Natural killer cell (primary cell): ENCODE measurements around the gene MAP3K20. TPM values are rescaled to one million over a fixed set of nuclear protein-coding genes. Genes with fewer than 3 reads are reported as not detected.

Experiments
- ATAC-seq, 3 donors: fragments of 150-1000 bp in 2 of 3; fragments of 200-7000 bp in 1 of 3; cut with Tn5 transposase; 1 replicate in 1 of 3; 2 replicates in 2 of 3; pipeline ENCODE4 v1.10.0; 2021; ENCODE audit warnings: mild to moderate bottlenecking in 2 of 3, moderate library complexity in 2 of 3
- DNase-seq, 2 donors: peaks; one replicate each; pipeline versions ENCODE4 v3.0.0 to v3.0.0-alpha.2; 2013 to 2021; ENCODE audit warnings: mixed read lengths in 1 of 2
- H3K27ac ChIP-seq: one replicate; pipeline ENCODE4 v1.5.1; 2013; ENCODE audit warnings: mild to moderate bottlenecking, low read length
- H3K27me3 ChIP-seq: one replicate; pipeline ENCODE4 v1.6.1; 2013; ENCODE audit warnings: low read length; ENCODE audit not compliant: control insufficient read depth, insufficient read depth
- H3K36me3 ChIP-seq: one replicate; pipeline ENCODE4 v1.6.1; 2013; ENCODE audit warnings: low read length; ENCODE audit not compliant: control insufficient read depth, insufficient read depth
- H3K4me1 ChIP-seq: one replicate; pipeline ENCODE4 v1.6.1; 2013; ENCODE audit warnings: low read length; ENCODE audit not compliant: control insufficient read depth, insufficient read depth
- H3K4me3 ChIP-seq: one replicate; pipeline ENCODE4 v1.5.1; 2013; ENCODE audit warnings: low read length
- H3K9me3 ChIP-seq: one replicate; pipeline ENCODE4 v1.6.1; 2013; ENCODE audit warnings: low read length; ENCODE audit not compliant: control insufficient read depth, insufficient read depth
- H3K27ac Mint-ChIP-seq, 2 donors: one replicate each; pipeline ENCODE4 v1.8.0; 2022; ENCODE audit warnings: mild to moderate bottlenecking in 2 of 2, mixed read lengths in 2 of 2, moderate library complexity in 1 of 2
- H3K27me3 Mint-ChIP-seq, 2 donors: one replicate each; pipeline ENCODE4 v1.8.0; 2022; ENCODE audit warnings: low read depth in 2 of 2, mixed read lengths in 2 of 2
- H3K36me3 Mint-ChIP-seq: one replicate; pipeline ENCODE4 v1.8.0; 2022; ENCODE audit warnings: mixed read lengths
- H3K4me1 Mint-ChIP-seq, 2 donors: one replicate each; pipeline ENCODE4 v1.8.0; 2022; ENCODE audit warnings: mixed read lengths in 2 of 2
- H3K4me3 Mint-ChIP-seq: one replicate; pipeline ENCODE4 v1.8.0; 2022; ENCODE audit warnings: mild to moderate bottlenecking, moderate library complexity, mixed read lengths
- H3K9me3 Mint-ChIP-seq, 2 donors: one replicate each; pipeline ENCODE4 v1.8.0; 2022; ENCODE audit warnings: mixed read lengths in 2 of 2
- CTCF ChIP-seq: fragments of 200-600 bp; IDR thresholded peaks from one replicate; pipeline ENCODE4 v1.8.0; 2022; ENCODE audit warnings: antibody characterized with exemption
- WGBS: methylation state at CpG from one replicate; pipeline ENCODE4 v1.1.7; 2013; ENCODE audit warnings: missing lambda C conversion rate; ENCODE audit not compliant: insufficient coverage; 5-methylcytosine and 5-hydroxymethylcytosine counted together
- intact Hi-C: fragments of 100-400 bp; cut with micrococcal nuclease; formaldehyde crosslinking; loops from one replicate; pipeline ENCODE4 v1.14.2; 2022
- total RNA-seq, 4 donors: library from RNA; stranded (reverse); fragments of 120-200 nt in 1 of 4; gene quantifications; one replicate each; pipeline versions ENCODE4 v1.2.3 to v1.2.4, GENCODE V29; 2013 to 2022

The MAP3K20 gene
- total RNA-seq, 3 donors from 2014 or later (not counting 1 experiment from before 2014, with no cell fraction given) = 1.6 to 3.0 (median 2.5) TPM

GRCh38 chr2:173264603-173265366, 189.1 kb downstream of the MAP3K20 start:
- no peak for TF ChIP-seq CTCF
- Histone ChIP-seq H3K36me3 (no peaks in the 10 kb centered on the region), H3K4me1 (peaks cover 14% of the 10 kb centered on the region), H3K27ac (no peak overlapping the region), H3K27me3 (no peaks in the 10 kb centered on the region), H3K9me3 (no peaks in the 10 kb centered on the region), H3K4me3 (peak overlapping the region; percentile 12)
- intact Hi-C loops = no loop called here
- Mint-ChIP-seq H3K4me1 (peaks cover 10 to 16% of the 10 kb centered on the region in 2 donors), H3K9me3 (no peaks in the 10 kb centered on the region), H3K27ac (peak overlapping the region in 1 of 2 donors; percentile 83), H3K36me3 (no peaks in the 10 kb centered on the region), H3K4me3 (peak overlapping the region; percentile 51), H3K27me3 (no peaks in the 10 kb centered on the region)
- 30% methylated on average over 12 of the region's 14 CpGs for WGBS
- ATAC-seq = peak; percentile 85 to 91 (median 88)
- peak in 1 of 2 donors; percentile 46 for DNase-seq

- no peak overlapping the region for H3K27ac ChIP-seq
- no peaks in the 10 kb centered on the region for H3K9me3 ChIP-seq
- H3K27me3 ChIP-seq = no peaks in the 10 kb centered on the region
- Mint-ChIP-seq H3K9me3 (no peaks in the 10 kb centered on the region), H3K27ac (no peak overlapping the region), H3K27me3 (no peaks in the 10 kb centered on the region), H3K4me3 (no peak overlapping the region), H3K4me1 (no peaks in the 10 kb centered on the region), H3K36me3 (no peaks in the 10 kb centered on the region)
- intact Hi-C loops = no loop called here
- DNase-seq = no peak
- no peaks in the 10 kb centered on the region for H3K4me1 ChIP-seq
- H3K4me3 ChIP-seq = no peak overlapping the region
- WGBS = 75% methylated on average over 2 of the region's 2 CpGs
- TF ChIP-seq CTCF = no peak
- no peaks in the 10 kb centered on the region for H3K36me3 ChIP-seq
- no peak for ATAC-seq
These were observed 195.5 kb downstream of the MAP3K20 start for GRCh38 chr2:173271135-173271534.

- no peak overlapping the region for H3K27ac Mint-ChIP-seq
- no peaks in the 10 kb centered on the region for H3K27me3 ChIP-seq
- H3K9me3 Mint-ChIP-seq = no peaks in the 10 kb centered on the region
These were observed 196.2 kb downstream of the MAP3K20 start for GRCh38 chr2:173271825-173272224.

More at GRCh38 chr2:173271825-173272224, 196.2 kb downstream of the MAP3K20 start:
- Histone ChIP-seq H3K36me3 (no peaks in the 10 kb centered on the region), H3K4me3 (no peak overlapping the region), H3K27ac (no peak overlapping the region), H3K4me1 (no peaks in the 10 kb centered on the region), H3K9me3 (no peaks in the 10 kb centered on the region)
- WGBS = 85% methylated on average over 5 of the region's 5 CpGs
- Mint-ChIP-seq H3K27me3 (peaks cover 0 to under 1% of the 10 kb centered on the region in 2 donors), H3K4me1 (no peaks in the 10 kb centered on the region), H3K36me3 (no peaks in the 10 kb centered on the region), H3K4me3 (no peak overlapping the region)
- no peak for DNase-seq
- TF ChIP-seq CTCF = no peak
- no peak for ATAC-seq
- intact Hi-C loops = no loop called here
